ENCODE measurements around the gene HMGCS1. TPM values are rescaled to one million over a fixed set of nuclear protein-coding genes. Genes with fewer than 3 reads are reported as not detected.

The HMGCS1 gene
- polyA plus RNA-seq, 3 donors, result 6.0 to 10.9 (median 7.8) TPM

DNA sequence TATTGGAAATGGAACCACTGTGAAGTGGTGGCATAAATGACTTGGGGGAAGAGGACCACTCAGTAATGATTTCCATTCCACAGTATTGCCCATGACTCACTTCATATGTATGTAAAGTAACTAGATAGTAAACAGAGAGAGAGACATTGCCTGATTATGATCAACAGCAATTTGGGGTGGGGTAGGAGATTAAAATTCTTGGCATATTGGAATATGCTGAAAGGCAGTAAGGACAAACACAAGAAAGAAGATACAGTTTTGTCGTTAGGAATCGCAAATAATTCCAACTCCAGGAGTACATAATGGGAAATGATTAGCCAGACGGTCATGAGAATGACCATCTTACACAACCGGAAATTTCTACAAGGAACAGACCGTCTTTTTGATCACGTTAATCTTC, 1.5 kb upstream of the HMGCS1 start:
- Mint-ChIP-seq H3K27me3 (ENCODE audit: low read depth in 3 of 3) (peaks cover 1 to 9% (median 3%) of the 10 kb centered on the region in 3 donors), H3K36me3 (peaks cover 2 to 6% of the 10 kb centered on the region in 2 donors), H3K4me1 (peaks cover 16% of the 10 kb centered on the region), H3K4me3 (no peak overlapping the region), H3K9me3 (peaks cover 0 to 5% (median 3%) of the 10 kb centered on the region in 7 donors), H3K27ac (no peak overlapping the region)
- Histone ChIP-seq H3K79me2 (ENCODE audit: insufficient read depth, low read length) (peaks cover 34% of the 10 kb centered on the region), H3K36me3 (replicated peaks in 1 of 2; ENCODE audit: control insufficient read depth in 1 of 2, insufficient read depth in 2 of 2, low read length in 2 of 2) (peaks cover 0 to 6% of the 10 kb centered on the region in 2 donors), H3K27me3 (ENCODE audit: control insufficient read depth in 2 of 2, insufficient read depth in 2 of 2, low read length in 2 of 2) (no peaks in the 10 kb centered on the region), H3K4me2 (replicated peaks; ENCODE audit: extremely low read depth, low read length, poor library complexity, severe bottlenecking) (no peak overlapping the region), H3K4me1 (ENCODE audit: control insufficient read depth in 1 of 2, insufficient read depth in 2 of 2, low read length in 2 of 2) (peaks cover 13 to 18% of the 10 kb centered on the region in 2 donors), H3K27ac (ENCODE audit: low read depth in 1 of 2, low read length in 2 of 2) (no peak overlapping the region), H4K20me1 (ENCODE audit: insufficient read depth, low read length) (peaks cover 19% of the 10 kb centered on the region), H3K4me3 (replicated peaks in 1 of 3; ENCODE audit: low read depth in 2 of 3, low read length in 3 of 3) (no peak overlapping the region), H3K9me3 (replicated peaks in 1 of 2; ENCODE audit: control insufficient read depth in 1 of 2, insufficient read depth in 1 of 2, low read length in 2 of 2) (no peaks in the 10 kb centered on the region), H2AFZ (ENCODE audit: insufficient read depth, low read depth, low read length, poor library complexity, severe bottlenecking) (peak overlapping the region; percentile 62), H3K9ac (ENCODE audit: insufficient read depth, low read length, poor library complexity, severe bottlenecking) (no peak overlapping the region)
- intact Hi-C loops (cut with micrococcal nuclease), result loop anchor here (5.0 to 10.0 kb wide), 3 partner anchors 170 to 1400 kb away; partner anchors contain the start of gene TMEM267 (in 1 of the 2)
- WGBS (ENCODE audit: insufficient coverage), result no CpG with 5 or more reads among the region's 6 CpGs
- DNase-seq, result no peak
- TF ChIP-seq, protein P1, sequence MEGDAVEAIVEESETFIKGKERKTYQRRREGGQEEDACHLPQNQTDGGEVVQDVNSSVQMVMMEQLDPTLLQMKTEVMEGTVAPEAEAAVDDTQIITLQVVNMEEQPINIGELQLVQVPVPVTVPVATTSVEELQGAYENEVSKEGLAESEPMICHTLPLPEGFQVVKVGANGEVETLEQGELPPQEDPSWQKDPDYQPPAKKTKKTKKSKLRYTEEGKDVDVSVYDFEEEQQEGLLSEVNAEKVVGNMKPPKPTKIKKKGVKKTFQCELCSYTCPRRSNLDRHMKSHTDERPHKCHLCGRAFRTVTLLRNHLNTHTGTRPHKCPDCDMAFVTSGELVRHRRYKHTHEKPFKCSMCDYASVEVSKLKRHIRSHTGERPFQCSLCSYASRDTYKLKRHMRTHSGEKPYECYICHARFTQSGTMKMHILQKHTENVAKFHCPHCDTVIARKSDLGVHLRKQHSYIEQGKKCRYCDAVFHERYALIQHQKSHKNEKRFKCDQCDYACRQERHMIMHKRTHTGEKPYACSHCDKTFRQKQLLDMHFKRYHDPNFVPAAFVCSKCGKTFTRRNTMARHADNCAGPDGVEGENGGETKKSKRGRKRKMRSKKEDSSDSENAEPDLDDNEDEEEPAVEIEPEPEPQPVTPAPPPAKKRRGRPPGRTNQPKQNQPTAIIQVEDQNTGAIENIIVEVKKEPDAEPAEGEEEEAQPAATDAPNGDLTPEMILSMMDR (IDR thresholded peaks at IDR 0.05), result no peak

DNA sequence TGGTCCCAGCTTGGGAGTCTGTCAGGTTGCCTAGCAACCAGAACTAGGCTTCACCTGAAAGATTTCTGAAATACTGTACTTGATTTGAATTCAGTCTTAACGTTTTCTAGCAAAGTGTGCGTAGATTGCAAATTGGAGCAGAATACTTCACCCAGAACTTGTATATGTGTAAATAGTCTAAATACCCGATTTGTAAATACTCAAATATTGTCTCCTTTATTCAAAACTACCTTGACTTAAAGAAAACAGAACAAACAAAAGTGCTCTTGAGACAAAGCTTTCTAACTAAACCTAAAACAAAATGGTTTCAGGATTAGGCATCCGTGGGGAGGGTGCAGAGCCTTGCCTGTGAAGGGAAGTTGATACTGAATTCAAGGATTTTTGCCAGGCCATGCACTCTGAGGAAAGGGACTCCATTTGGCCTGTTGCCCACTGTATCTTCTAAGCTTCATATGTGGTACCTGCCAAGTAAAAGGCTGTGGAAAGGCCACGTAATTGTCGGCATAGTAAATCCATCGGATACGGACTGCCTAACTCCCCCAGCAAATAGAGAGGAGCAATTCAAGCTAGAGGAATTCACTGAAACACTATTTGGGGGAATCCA, 744 bp upstream of the HMGCS1 start:
- DNase-seq, result peak in 2 of 3 donors; percentile 3 to 14
- Mint-ChIP-seq H3K4me3 (peak overlapping the region; percentile 89 to 95), H3K9me3 (peaks cover 0 to 5% (median 3%) of the 10 kb centered on the region in 7 donors), H3K27ac (peak overlapping the region; percentile 93 to 98 (median 97)), H3K36me3 (peaks cover 5 to 6% of the 10 kb centered on the region in 2 donors), H3K4me1 (peaks cover 18% of the 10 kb centered on the region), H3K27me3 (ENCODE audit: low read depth in 3 of 3) (peaks cover 1 to 9% (median 3%) of the 10 kb centered on the region in 3 donors)
- peaks cover 19% of the 10 kb centered on the region for H4K20me1 ChIP-seq (ENCODE audit: insufficient read depth, low read length)
- H3K9me3 ChIP-seq (replicated peaks in 1 of 2; ENCODE audit: control insufficient read depth in 1 of 2, insufficient read depth in 1 of 2, low read length in 2 of 2), result no peaks in the 10 kb centered on the region
- H3K4me3 ChIP-seq (replicated peaks in 1 of 3; ENCODE audit: low read depth in 2 of 3, low read length in 3 of 3), result peak overlapping the region; percentile 21 to 83 (median 33)
- peak overlapping the region; percentile 62 for H2AFZ ChIP-seq (ENCODE audit: insufficient read depth, low read depth, low read length, poor library complexity, severe bottlenecking)
- H3K36me3 ChIP-seq (replicated peaks in 1 of 2; ENCODE audit: control insufficient read depth in 1 of 2, insufficient read depth in 2 of 2, low read length in 2 of 2), result peaks cover 0 to 9% of the 10 kb centered on the region in 2 donors
- peak overlapping the region; percentile 85 to 91 for H3K27ac ChIP-seq (ENCODE audit: low read depth in 1 of 2, low read length in 2 of 2)
- peak overlapping the region; percentile 56 for H3K4me2 ChIP-seq (replicated peaks; ENCODE audit: extremely low read depth, low read length, poor library complexity, severe bottlenecking)
- TF ChIP-seq, protein P1 (IDR thresholded peaks at IDR 0.05), result no peak
- intact Hi-C loops (cut with micrococcal nuclease), result loop anchor here (2.0 to 10.0 kb wide), 4 partner anchors 171 to 1399 kb away; partner anchors contain the start of genes TMEM267 (in 1 of the 2) and ZNF131 (in 1 of the 2)
- H3K79me2 ChIP-seq (ENCODE audit: insufficient read depth, low read length), result peaks cover 42% of the 10 kb centered on the region
- peaks cover 13 to 18% of the 10 kb centered on the region in 2 donors for H3K4me1 ChIP-seq (ENCODE audit: control insufficient read depth in 1 of 2, insufficient read depth in 2 of 2, low read length in 2 of 2)
- no peaks in the 10 kb centered on the region for H3K27me3 ChIP-seq (ENCODE audit: control insufficient read depth in 2 of 2, insufficient read depth in 2 of 2, low read length in 2 of 2)
- no peak overlapping the region for H3K9ac ChIP-seq (ENCODE audit: insufficient read depth, low read length, poor library complexity, severe bottlenecking)
- WGBS (ENCODE audit: insufficient coverage), result no CpG with 5 or more reads among the region's 8 CpGs

Data from CD14-positive monocyte (primary cell).